ENCODE measurements around the gene ZBTB12.

- TF ChIP-seq CTCF (IDR thresholded peaks at IDR 0.05; ENCODE audit: low read length): no peak
- no peak for TF ChIP-seq EZH2 (IDR thresholded peaks at IDR 0.05; ENCODE audit: borderline replicate concordance, low read length)
Observed at GRCh38 chr6:31908791-31909190, 6.9 kb upstream of the ZBTB12 start.

Data from OCI-LY1 (cell line).